Measurements from ENCODE around the gene DGKH.
"Not testable (repeated sequence)": the region's sequence is repeated elsewhere in the genome, so short reads cannot be mapped to it uniquely, and the experiment has no call there.

The DGKH gene

DNA sequence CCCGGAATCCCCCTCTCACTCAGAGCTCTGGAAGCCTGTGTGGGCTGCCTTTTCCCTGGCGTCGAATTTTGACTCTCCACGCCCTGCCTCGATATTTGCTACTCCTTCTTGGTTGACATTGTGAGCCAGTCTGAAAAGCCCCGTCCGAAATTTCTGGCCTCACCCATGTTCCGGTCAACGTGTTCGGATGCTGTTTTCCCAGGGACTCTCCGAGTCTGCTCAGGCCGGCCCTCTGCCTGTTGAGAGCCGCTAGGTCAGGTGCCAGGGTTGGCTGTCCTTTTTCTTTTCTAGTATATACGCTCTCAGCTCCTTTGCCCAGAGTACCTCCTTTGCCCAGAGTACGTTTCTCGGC, 6.8 kb upstream of the DGKH start:
- peak; percentile 12 for DNase-seq

DNA sequence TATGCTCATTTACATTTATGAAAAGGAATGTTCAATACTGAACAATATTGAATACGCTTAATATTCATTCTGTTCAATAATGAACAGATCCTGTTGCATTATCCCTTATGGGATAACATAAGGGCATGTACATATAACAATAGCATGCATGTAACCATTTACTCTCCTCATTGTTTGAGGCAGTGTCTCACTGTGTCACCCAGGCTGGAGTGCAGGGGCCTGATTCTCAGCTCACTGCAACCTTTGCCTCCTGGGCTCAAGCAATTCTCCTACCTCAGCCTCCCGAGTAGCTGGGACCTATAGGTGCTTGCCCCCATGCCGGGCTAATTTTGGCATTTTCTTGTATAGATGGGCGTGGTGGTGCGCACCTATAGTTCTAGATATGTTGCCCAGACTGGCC, 4.8 kb upstream of the DGKH start:
- no peak for DNase-seq

DNA sequence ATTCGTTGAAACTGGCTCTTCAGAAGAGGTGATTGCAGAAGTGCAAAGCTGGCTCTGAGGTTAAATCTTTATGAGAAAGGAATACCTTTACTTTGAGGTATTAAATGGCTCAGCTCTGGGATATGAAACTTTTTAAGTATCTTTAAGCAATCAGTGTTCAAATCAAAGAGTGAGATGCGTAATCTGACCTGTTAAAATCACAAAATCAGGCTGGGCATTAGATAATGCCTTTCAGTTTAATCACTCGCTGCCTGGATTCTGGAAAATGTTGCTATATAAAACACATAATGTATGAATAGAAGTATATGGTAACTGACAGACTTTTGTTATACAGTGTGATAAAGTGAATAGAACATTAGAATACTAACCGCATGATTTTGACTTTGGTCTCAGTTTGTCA, 2.0 kb upstream of the DGKH start:
- DNase-seq = no peak

DNA sequence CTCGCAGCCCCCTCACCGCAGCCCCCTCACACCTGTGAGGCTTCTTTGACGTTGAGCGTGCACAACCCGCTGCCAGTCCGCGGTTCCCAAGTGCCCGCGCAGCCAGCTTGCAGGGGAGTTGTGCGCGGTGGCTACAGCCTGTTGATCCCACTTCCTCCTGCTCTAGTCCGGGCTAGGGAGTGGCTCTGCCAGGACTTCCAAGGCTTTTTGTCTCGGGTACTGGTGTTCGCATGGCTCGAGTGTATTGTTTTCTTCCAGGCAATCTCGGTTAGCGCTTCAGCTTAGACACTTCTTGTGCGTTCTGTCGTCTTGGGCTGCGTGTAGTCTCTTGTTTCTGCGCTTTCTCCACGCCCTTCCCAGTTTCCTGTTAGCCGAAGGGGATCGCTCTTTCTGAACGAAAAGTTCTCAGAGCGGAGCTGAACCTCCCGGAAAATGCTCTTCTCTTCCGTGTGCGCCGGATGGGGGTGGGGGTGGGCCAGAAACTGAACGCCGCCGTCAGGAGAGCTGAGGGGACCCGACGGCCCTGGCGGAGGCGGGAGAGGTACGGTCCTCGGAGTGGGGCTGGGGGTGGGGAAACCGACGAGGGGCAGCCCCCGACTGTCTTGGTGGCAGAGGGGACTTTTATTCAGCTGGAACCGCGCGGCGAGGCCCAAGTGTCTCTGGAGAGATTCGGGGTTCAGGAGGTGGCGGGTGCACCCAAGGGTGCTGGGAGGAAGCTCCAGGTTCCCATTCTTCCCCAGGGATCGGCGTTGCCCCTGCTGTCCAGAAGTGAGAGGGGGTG, 697 bp upstream of the DGKH start:
- peak; percentile 18 for DNase-seq

DNA sequence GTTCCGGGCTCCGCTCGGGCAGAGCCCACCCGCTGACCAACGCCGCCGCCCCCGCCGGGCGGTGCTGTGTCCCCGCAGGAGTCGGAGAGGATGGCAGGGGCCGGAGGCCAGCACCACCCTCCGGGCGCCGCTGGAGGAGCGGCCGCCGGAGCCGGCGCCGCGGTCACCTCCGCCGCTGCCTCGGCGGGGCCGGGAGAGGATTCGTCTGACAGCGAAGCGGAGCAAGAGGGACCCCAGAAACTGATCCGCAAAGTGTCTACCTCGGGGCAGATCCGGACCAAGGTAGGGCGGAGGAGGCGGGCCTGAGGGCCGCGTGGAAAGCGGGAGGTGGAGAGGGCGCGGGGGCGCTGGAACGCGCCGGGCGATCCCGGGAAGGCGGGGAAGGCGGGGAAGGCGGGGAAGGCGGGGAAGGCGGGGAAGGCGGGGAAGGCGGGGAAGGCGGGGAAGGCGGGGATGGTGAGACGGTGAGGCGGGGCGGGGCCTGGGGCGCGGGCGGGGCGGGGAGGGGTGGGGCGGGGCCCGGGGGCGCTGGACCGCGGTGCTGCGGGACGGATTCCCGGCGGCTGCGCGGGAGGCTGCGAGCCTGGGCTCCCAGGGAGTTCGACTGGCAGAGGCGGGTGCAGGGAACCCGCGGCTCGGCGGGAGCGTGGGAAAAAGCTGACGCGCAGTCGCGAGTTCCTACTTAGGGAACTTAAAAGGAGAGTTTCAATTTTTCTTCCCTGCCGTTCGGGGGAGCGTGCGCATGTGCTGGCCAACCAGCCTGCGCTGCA, 421 bp downstream of the DGKH start:
- DNase-seq = peak; percentile 61

DNA sequence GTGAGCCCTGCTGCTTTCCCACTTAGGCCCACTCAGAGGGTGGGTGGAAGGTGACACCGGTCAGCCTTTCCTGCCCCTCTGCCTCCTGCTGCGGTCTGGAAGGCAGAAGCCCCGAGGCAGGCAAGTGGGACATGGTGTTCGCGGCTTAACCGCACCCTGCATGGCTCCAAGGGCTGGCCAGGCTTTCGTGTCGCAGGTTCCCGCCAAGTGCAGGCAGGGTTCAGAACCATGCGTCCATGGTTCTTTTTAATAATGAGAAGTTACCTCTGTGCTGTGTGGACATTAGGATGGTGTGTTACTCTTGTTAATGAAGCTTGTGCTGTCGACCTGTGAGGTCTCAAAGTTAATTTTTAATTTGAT, 986 bp downstream of the DGKH start:
- no peak for DNase-seq

DNA sequence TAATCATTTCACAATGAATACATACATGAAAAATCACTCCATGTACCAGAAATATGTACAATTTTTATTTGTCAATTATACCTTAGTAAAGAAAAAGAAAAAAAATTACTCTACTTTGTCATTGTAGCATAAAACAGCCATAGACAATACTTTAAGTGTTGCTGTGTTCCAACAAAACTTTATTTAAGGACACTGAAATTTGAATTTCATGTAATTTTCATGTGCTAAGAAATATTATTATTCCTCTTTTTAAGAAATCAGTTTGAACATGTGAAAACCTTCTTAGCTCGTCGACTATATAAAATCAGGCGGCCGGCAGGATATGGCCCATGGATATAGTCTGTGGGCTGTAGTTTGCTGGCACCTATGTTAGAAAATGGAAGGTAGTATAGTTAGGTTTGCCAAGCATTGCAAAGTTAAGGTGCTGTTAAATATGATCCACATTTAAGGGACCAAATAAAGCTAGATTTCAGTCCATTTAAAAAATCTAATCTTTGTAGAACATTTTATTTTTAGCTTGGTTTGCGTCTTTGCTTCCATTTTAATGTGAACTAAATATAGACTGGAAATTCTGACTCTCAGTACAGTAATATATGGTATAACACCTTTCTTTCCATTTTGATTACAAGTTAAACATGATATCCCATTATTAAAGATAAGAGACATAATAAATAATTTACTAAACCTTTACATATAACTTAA, 6.5 kb downstream of the DGKH start:
- no peak for DNase-seq

DNA sequence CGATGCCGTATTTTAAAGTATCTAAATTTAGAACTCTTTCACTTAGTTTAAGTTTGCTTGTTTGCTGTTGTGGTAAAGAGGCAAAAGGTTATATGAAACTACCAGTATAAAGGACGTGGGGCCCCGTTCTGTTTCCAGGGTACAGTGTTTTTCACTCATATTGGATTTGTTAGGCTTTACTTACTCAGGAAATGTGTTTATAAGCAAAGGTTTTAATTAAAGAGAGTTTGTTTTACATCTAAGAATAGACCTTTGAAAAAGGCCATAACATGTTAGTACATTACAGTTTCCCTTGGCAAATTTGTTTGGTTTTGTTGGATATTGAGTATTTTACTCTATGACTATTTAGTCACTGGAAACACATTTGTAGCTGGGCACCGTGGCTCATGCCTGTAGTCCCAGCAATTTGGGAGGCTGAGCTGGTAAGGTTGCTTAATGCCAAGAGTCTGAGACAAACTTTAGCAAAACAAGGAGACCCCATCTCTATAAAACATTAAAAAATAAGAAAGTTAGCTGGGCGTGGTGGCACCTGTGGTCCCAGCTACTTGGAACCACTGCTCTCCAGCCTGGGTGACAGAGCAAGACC, 7.1 kb downstream of the DGKH start:
- DNase-seq = no peak

DNA sequence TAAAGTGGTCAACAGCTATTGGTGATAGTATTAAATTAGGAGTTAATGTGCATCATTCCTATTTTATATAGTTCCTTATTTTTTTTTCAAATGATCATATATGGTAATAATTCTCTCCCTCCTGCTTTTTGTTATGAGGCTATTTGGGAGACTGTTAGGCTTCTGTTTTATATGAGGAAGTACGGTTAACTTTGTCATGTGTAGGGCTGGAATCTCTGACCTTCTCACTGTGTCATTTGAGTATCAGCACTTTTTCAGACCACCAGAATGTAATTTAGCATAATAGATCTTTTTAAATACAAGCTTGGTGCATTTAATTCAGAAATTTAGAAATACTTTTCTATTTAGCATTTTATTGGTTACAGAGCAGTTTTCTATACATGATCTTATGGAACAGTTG, 7.7 kb downstream of the DGKH start:
- DNase-seq = no peak

DNA sequence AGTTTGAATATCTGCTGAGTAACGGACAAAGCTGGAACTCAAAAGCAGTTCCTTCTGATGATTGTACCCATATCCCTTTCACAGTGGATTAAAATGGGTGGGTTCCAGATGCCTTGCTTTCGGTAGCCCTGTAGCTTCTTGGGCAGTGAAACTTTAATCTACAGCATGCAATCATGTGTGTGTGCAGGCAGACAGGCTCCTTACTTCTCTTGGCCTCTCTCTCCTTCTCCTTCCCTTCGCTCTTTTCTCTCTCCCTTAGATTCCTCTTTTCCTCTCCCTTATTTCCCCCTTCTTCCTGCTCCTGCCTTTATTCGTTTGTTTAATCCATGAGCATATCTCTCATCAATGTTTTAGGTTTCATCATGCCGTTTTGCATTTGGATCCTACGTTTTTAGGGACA, 8.1 kb downstream of the DGKH start:
- no peak for DNase-seq

DNA sequence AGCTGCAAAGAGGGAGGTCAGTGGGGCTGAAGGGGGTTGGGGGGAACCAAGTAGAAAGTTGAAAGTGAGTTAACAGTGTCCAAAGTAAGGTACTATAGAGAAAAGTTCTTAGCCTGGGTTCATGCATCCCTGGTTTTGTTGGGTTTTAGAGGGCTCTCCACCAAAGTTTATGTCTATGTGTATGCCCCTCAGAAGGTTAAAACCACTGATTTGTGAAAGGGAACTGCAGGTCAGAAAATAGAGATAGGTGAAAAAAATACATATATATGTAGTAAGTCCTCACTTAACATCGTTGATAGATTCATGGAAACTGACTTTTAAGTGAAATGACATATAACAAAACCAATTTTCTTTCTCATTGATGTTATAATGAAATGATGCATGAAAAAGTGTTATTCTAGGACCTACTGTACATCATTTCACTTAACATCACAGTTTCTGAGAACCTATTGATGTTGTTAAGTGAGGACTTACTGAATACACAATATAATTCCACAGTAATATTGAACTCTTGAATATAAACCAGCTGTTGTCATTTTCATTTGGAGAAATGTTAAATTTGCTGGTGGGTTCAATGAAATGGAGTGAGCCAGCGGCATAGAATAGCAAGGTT, 9.6 kb downstream of the DGKH start:
- no peak for DNase-seq

DNA sequence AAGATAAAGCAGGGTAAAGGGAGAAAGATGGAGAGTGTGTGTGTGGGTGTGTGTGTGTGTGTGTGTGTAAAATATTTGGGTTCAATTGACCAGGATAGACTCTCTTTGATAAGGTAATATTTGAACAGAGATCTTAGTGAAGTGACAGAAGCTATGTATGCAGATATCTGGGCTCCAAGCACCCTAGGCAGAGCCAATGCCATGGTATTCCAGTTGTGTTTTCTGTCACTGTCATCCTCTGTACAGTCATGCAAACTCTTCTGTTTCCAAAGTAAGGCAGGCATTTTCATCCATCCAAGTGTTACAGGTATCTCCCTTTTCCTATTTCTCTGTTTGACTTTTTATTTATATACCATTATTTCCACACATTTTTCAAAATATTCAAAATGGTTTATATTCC, 13.5 kb downstream of the DGKH start:
- no peak for DNase-seq

DNA sequence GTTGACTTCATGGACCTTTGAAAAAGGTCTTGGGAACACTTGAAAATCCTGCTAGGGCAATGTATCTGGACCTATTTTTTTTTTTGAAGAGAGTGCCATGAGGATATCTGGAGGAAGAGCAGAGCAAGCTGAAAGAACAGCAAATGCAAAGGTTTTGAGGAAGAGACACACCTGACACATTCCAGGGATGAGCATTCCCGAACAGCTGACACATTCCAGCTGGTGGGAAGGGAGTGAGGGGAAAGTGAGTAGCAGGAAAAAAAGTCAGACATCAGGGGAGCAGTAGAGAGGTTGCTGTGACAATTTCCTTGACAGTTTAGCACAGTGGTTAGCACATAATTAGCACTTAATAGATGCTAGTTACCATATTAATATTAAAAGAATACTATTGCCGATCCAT, 14.7 kb downstream of the DGKH start:
- no peak for DNase-seq

DNA sequence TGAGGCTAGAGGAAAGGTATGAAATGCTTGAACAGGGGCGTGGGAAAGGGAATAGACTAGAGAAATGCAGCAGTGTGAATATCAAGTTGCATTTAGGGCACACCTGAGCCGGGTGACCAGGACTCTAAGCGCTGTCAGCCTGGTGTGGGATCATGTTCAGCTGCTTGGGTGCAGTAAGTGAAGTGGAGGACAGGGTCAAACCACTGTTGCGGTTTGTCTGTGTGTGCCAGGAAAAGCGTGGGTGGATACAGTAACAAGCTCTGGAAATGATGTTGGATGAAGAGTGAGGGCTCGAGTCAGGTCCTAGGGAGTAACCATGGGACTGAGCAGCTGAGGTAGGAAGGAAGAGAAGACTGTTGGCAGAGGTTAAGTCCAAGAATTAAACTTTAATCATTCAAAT, 15.8 kb downstream of the DGKH start:
- peak; percentile 19 for DNase-seq

DNA sequence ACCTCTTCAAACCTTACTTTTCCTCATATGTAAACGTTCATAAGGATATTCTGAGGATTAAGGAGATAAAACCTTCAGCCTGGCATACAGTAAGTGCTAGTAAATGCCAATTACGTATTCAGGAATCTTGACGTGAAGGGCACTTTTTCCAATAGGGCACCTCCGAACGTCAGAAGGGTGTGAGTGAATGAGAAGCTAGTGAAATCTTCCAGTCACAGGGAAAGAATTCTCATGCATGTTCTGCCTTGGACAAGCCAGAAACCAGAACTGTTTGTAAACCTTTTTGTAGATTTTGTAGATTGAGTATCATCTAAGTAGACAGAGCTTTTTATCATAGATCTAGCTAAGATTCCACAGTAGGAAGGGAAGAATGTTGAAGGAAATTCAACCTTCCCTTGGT, 16.5 kb downstream of the DGKH start:
- no peak for DNase-seq

DNA sequence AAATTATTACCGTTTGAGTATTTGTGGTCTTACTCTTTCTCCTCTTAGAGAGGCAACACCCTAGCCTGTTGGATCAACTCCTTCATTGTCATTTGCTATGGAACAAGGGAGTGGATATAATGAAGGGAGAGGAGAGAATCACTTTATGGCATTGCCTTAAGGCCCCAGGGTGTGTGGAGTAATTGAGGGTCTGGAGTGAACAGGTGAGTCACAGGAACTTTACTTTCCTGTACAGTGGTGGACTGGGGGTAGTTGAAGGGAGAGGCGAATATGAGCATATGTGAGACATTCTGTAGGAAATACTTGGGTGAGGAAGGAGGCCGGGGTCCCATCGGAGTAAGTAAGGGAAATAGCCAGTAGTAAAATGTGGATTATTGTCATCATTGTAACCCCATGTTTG, 17.0 kb downstream of the DGKH start:
- DNase-seq = no peak

DNA sequence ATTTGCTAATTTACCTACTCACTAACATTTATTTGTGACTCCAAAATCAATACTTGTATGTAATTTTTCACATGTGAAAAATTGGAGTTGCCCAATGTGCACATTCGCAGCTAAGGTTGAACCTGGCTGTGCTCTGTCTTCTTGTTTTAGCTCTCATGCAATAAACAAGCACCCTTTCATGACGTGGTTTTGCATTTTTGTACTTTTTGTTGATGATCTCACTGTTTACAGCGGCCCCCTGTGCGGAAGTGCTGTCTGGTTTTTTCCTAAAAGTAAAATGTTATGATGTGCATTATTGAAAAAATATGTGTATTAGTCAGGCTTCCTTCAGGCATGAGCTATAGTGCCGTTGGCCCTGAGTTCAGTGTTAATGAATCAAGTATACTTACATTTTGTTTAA, 18.1 kb downstream of the DGKH start:
- no peak for DNase-seq

DNA sequence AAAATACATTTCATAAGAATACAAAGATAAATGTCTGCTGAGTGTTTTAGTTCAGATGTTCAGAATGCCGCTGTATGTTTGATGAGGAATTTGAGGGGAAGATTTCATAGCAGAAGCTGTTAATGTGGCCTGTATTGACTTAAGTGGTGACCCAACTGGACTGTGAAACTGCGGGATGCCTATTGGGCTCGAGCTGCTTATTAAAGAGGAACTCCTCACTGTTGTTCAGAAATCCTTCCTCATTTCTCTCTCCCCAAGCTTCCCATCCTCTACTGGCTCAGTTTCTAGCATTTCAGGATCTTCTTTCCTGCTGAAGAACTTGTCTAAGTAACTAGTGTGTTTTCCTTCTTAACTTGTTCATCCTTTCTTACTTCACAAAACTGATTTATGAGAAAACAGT, 20.4 kb downstream of the DGKH start:
- DNase-seq = no peak

DNA sequence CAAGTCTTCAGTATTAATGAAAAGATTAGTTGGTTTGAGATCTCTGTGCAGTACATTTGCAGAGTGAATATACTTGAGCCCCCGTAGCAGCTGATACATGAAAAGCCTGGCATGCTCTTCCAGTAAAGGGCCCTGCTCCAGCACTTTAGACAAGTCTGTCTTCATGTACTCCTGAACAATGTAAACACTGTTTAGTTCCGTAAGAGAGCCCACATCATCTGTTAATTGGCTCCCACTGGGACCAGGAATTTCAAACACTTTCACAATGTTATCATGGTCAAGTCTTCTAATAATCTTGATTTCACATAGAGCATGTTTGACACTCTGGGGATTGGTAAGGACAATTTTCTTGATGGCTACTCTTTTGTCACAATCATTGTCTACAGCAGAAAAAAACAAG, 22.2 kb downstream of the DGKH start:
- not testable (repeated sequence) for DNase-seq

DNA sequence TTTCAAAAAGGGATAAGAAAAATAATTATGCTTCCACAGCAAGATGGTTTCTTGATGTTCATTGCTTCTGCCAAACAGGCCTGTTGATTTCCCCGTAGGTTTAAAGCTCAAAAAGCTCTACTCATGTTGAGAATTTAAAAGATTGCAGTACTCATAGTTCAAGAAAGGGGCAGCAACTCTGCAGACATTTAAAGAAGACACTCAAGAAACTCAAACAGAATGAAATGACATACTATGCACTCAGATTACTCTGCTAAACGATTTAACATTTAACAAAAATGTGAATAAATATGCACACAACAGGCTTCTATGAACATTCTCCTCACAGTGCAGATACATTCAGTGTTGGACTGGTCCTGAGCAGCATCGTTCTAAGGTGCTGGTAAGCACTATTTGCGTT, 22.7 kb downstream of the DGKH start:
- not testable (repeated sequence) for DNase-seq

DNA sequence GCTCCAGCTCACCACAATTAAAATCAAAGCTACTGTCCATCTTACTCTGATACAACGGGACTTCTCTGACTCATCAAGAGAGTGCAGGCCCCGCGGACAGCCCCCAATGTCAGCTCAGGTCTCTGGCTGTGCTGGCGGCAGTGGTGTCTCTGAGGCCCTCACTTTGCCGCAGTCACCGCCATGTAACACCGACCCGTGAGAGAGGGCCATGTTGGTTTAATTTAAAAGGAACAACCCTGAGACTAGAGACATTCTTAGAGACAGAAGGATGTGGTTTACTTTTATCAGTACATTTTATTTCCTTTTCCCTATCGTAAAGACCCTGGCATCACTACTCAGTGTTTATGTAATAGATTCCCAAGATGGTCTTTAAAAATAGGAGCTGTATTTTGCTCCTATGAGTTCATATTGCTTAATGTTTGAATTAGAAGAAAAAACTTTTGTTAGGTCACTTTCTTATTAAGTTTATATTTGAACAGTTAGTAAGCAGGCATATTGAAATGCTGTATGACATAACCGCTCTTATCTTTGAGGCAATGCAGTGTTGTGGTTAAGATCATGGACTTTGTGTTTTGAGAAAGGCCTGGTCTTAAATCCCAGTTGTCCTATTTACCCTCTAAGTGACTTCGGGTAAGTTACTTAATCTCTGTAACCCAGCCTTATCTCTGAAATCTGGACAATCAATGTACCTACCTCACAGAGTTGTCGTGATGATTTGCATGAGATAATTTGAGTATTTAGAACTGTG, 23.4 kb downstream of the DGKH start:
- no peak for DNase-seq

DNA sequence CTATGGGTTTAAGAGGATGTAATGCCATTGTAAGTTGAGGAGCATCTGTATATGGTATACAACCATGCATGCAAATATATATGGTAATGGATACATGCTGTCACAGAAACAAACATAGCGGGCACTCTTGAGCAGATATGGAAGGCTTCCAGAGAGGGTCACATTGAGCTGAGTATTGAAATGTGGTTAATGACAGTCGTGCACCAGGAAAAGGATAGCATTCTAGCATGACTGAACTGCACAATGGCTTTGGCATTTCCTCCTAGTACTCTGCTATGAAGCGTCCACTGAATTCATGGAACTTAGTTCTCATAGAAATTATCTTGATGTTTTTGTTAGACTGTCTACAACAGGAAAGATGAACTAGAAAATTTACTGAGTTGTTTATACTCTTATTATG, 25.2 kb downstream of the DGKH start:
- DNase-seq = no peak

DNA sequence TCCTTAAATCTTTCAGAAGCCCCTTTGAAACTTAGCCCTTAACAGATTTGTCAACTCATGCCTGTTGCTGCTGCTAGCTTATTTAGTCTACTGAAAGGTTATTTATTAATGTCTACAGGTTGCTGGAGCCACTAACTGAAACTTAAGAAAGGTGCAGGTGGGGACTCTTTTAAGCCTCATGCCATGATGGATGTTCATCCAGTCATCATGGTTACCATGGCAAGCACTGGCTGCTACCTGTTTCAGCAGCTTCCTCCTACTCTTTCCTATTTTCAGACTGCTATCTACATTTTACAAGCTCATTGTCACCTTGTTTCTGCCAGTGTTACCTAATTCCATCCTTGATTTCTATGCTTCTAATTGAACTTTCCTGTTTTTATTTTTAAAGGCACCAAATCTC, 27.1 kb downstream of the DGKH start:
- DNase-seq = no peak
